Central memory CD8-positive, alpha-beta T cell (primary cell): ENCODE results near the gene MGRN1.
A peak's percentile ranks its signal among the peaks of the same experiment; 100 is the strongest.

Experiments
- ATAC-seq: fragments of 150-1000 bp; cut with Tn5 transposase; replicated peaks from 2 replicates; pipeline ENCODE4 v1.10.0; 2022; ENCODE audit warnings: mild to moderate bottlenecking, moderate FRiP score, moderate number of reproducible peaks; ENCODE audit not compliant: poor library complexity, severe bottlenecking; ENCODE audit errors: extremely low read depth
- DNase-seq, 2 donors: peaks; one replicate each; pipeline ENCODE4 v3.0.0; 2021; ENCODE audit warnings: low spot score in 2 of 2
- H3K27ac Mint-ChIP-seq: one replicate; pipeline ENCODE4 v1.8.0; 2022; ENCODE audit warnings: low read depth, mild to moderate bottlenecking, moderate library complexity, mixed read lengths
- H3K27me3 Mint-ChIP-seq: one replicate; pipeline ENCODE4 v1.8.0; 2022; ENCODE audit warnings: mixed read lengths
- H3K36me3 Mint-ChIP-seq: one replicate; pipeline ENCODE4 v1.8.0; 2022; ENCODE audit warnings: mild to moderate bottlenecking, moderate library complexity, mixed read lengths; ENCODE audit not compliant: insufficient read depth
- H3K4me1 Mint-ChIP-seq: one replicate; pipeline ENCODE4 v1.8.0; 2022; ENCODE audit warnings: mixed read lengths
- H3K4me3 Mint-ChIP-seq: one replicate; pipeline ENCODE4 v1.8.0; 2022; ENCODE audit warnings: mild to moderate bottlenecking, moderate library complexity, mixed read lengths
- H3K9me3 Mint-ChIP-seq: one replicate; pipeline ENCODE4 v1.8.0; 2022; ENCODE audit warnings: mixed read lengths

Gene MGRN1

DNA sequence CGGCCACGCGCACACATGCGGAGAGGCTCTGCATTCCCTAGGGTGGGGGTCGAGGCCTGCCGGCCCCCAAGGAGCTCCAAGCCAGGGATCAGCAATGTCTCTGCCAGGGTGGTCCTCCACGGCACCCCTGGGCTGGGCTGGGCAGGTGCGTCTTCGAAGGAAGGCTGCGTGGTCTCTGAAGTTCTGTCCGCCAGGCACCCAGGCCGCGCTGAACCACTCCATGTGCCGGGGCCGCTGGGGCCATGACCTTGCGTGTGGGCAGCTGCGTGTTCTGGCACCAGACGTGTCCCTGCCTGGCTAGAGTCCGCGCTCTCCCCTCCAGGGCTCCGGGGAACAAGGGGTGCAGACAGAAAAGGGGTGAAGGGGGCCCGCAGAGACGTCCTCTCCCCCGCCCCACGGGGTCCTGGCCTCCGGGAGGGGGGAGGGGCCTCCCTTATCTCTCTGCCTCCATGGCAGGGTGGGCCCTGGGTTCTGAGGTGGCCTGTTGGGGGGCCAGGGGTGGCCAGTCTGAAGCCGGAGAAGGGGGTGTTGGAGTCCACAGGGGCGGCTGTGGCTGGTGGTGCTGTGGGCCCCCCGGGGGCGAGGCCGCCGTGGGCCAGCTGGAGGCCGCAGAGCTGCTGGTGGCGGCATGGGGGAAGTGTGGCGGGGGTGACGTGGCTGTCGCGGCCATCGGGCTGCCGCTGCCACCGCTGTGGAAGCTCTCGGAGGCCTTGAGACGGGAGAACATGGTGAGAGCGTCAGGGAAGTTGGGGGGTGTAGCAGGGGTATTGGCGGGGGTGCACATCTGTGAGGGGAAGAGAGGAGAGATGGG, 15.2 kb upstream of the MGRN1 start:
- H3K27ac Mint-ChIP-seq = no peak overlapping the region
- H3K27me3 Mint-ChIP-seq = no peaks in the 10 kb centered on the region
- DNase-seq (no peak), ATAC-seq (no peak)
- no peak overlapping the region for H3K4me3 Mint-ChIP-seq
- H3K36me3 Mint-ChIP-seq = peaks cover 11% of the 10 kb centered on the region
- H3K4me1 Mint-ChIP-seq = no peaks in the 10 kb centered on the region
- H3K9me3 Mint-ChIP-seq = no peaks in the 10 kb centered on the region

DNA sequence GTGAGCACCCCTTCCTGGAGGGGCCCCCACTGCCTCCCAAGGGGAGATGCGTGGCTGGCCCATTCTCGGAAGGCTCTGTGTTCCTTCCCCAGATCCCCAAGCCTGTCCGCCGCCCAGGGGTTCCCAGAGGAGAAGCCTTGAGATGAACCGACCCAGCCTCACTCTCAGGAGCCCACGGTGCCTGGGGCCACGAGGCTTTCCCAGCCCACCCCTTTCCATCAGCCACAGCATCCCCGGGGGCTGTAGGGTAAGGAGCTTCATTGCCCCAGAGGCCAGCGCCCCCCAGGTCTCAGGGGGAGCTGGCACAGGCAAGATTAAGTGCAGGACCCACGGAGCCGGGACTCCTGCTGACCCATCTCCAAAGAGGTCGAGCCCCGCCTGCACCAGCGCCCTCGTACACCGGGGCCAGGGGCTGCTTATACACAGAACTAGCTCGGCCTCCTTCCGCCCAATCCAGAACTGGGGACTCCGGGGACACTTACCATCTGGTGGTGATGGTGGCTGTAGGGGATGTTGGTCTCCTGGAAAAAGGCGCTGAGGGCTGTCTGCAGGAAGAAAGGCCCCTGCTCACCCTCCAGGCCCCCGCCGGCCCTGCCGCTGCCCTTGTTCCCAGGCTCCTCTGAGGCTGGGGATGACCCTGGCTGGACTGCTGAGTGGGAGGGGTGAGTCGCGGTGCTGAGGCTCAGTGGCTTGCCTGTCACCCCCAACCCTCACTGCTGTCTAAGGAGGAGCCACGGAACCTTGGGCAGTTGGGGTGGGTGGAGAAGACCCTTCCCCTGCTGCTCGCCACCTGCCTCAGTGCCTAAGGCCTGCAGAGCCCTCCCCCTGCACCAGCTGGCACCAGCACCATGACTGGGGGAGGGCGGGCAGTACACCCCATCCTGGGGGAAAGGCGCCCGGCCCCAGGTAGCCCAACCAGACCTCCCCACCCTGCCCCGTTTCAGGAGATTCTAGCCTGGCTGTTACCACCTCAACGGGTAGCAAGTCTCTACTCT, 14.3 kb upstream of the MGRN1 start:
- Mint-ChIP-seq H3K27ac (no peak overlapping the region), H3K4me3 (no peak overlapping the region), H3K9me3 (no peaks in the 10 kb centered on the region), H3K36me3 (peaks cover 14% of the 10 kb centered on the region), H3K27me3 (no peaks in the 10 kb centered on the region), H3K4me1 (no peaks in the 10 kb centered on the region)
- no peak for DNase-seq
- no peak for ATAC-seq

- Mint-ChIP-seq H3K36me3 (peaks cover 18% of the 10 kb centered on the region), H3K4me1 (peaks cover 10% of the 10 kb centered on the region), H3K27me3 (no peaks in the 10 kb centered on the region), H3K9me3 (no peaks in the 10 kb centered on the region), H3K27ac (no peak overlapping the region), H3K4me3 (no peak overlapping the region)
- no peak for DNase-seq
- no peak for ATAC-seq
Measured at GRCh38 chr16:4611337-4612021, 13.1 kb upstream of the MGRN1 start.

- ATAC-seq (no peak), DNase-seq (no peak)
- Mint-ChIP-seq H3K9me3 (no peaks in the 10 kb centered on the region), H3K4me1 (peaks cover 13% of the 10 kb centered on the region), H3K27me3 (no peaks in the 10 kb centered on the region), H3K27ac (no peak overlapping the region), H3K36me3 (peaks cover 13% of the 10 kb centered on the region), H3K4me3 (peak overlapping the region; percentile 68)
Measured at GRCh38 chr16:4612474-4612931, 12.1 kb upstream of the MGRN1 start.

DNA sequence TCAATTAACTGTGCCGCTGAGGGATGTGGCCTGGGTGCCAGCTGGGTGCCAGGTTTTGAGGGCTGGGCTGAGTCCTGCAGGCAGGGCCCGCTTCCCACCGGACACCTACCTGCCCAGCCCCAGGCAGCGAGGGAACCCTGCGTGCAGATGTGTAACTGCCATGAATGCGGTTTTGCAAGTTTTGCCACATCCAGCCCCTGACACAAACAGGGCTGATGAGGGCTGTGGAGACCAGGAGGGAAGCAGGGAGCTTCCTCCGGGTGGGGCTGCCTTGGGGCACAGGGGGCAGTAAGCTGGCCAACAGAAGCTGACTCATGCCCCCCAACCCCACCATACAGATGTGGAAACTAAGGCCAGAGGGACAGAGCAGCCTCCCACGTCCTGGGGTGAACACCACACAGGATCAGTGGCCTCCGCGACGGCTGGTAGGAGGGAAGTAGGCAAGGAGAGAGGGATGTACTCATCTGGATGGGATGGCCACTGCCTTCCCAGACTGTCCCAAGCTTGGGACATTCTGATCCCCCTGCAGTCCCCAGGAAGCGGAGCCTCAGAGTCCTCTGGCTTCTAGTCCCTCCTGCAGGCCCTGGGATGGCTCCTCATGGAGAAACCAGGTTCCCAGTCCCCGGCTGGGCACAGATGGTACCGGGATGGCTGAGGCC, 11.5 kb upstream of the MGRN1 start:
- ATAC-seq (no peak), DNase-seq (no peak)
- H3K4me3 Mint-ChIP-seq = peak overlapping the region; percentile 68
- peaks cover 13% of the 10 kb centered on the region for H3K4me1 Mint-ChIP-seq
- H3K27ac Mint-ChIP-seq = no peak overlapping the region
- H3K36me3 Mint-ChIP-seq = peaks cover 11% of the 10 kb centered on the region
- H3K9me3 Mint-ChIP-seq = no peaks in the 10 kb centered on the region
- no peaks in the 10 kb centered on the region for H3K27me3 Mint-ChIP-seq

DNA sequence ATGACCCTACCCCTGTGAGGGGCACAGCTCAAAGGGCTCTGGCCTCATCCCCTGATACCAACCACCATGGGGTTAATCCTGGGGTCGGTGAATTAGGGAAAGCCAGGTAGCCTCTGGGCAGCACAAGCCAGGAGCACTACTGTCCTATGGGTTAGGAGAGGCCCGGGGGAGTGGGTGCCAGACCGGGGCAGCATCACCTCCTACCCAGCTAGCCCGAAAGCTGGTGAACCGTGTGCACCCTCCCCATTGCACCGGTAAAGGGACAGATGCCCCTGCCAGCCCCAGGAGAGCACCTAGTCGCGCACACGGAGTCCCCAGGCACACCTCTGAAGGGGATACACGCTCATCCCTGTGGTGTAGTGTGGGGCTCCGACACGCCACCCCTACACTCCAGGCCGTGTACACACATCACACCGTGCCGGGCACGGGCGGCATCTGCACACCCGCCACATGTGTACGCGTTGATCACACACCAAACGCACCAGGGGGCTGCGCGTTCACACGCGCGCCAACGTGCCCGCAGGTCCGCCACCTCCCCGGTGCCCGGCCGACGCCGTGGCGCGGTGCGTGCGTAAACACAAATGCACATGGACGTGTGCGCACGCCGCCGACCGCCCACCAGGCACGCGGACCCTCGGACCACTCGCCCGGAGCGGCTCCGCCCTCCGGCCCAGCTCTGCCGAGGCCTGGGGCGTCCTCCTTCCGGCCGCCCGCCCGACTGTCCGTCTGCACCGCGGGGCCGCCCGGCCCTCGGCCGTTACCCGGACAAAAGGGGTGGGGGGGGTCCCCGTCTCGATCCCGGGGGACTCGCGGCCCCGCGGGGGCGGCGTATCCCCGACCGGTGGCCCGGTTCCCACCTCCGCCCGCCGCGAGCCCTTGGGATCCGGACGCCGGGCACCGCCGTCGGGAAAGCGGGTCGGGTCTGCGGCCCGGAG, 10.7 kb upstream of the MGRN1 start:
- peak overlapping the region; percentile 94 for H3K4me3 Mint-ChIP-seq
- H3K27me3 Mint-ChIP-seq = no peaks in the 10 kb centered on the region
- ATAC-seq (no peak), DNase-seq (no peak)
- H3K4me1 Mint-ChIP-seq = peaks cover 13% of the 10 kb centered on the region
- H3K9me3 Mint-ChIP-seq = no peaks in the 10 kb centered on the region
- H3K27ac Mint-ChIP-seq = no peak overlapping the region
- peaks cover 9% of the 10 kb centered on the region for H3K36me3 Mint-ChIP-seq

- H3K36me3 Mint-ChIP-seq = peaks cover 9% of the 10 kb centered on the region
- peak; percentile 48 to 49 for DNase-seq
- ATAC-seq = peak; percentile 31
- peaks cover 13% of the 10 kb centered on the region for H3K4me1 Mint-ChIP-seq
- no peaks in the 10 kb centered on the region for H3K27me3 Mint-ChIP-seq
- H3K27ac Mint-ChIP-seq = peak within 1 kb of the TSS; percentile 95
- peak within 1 kb of the TSS; percentile 94 for H3K4me3 Mint-ChIP-seq
- H3K9me3 Mint-ChIP-seq = no peaks in the 10 kb centered on the region
Measured at GRCh38 chr16:4614571-4615383, 9.8 kb upstream of the MGRN1 start, which contains the start of gene UBALD1. Gene UBALD1, minus strand, starts transcription at chr16:4614888. Its CDS starts 91 bp downstream, at chr16:4614797.

GRCh38 chr16:4615384-4616046, 9.1 kb upstream of the MGRN1 start:
- H3K9me3 Mint-ChIP-seq = no peaks in the 10 kb centered on the region
- peak overlapping the region; percentile 94 for H3K4me3 Mint-ChIP-seq
- no peaks in the 10 kb centered on the region for H3K27me3 Mint-ChIP-seq
- peak overlapping the region; percentile 95 for H3K27ac Mint-ChIP-seq
- ATAC-seq (peak; percentile 10), DNase-seq (no peak)
- peaks cover 9% of the 10 kb centered on the region for H3K36me3 Mint-ChIP-seq
- H3K4me1 Mint-ChIP-seq = peaks cover 13% of the 10 kb centered on the region

DNA sequence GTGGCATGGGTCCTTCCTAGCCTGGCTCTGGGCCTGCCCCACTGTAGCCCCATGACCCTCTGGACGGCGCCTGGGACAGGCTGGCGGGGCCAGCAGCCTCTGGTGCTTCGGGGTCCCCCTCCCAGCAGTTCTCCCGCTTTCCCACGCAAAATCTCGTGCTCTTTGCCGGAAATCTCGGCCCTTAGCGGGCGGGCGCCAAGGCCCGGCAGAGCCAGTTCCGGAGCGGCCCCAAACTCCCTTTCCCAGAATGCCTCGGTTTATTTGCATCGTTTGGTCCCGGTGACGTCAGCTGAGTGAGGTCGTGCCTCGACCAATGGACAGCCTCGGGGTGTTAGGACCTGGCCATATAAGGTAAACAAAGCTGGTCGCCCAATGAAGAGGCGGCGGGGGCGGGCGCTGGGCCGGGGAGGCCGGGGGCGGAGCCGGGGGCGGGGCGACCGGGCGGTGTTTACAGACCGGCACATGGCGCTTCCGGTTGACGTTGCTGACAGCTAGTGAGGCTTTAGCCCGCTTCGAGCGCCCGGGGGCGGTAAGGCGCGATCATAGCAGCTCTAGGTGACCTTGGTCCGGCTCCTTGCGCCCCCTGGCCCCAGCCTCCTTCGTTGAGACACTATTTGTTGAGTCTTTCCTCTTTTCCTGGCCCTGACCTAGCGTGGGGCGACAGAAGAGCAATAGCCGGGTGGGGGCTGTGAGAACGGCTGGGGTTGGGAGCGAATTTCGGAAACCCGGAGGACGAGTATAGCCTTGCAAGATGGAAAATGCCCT, 8.4 kb upstream of the MGRN1 start:
- peak overlapping the region; percentile 95 for H3K27ac Mint-ChIP-seq
- H3K4me1 Mint-ChIP-seq = peaks cover 13% of the 10 kb centered on the region
- DNase-seq = peak; percentile 87 to 98
- peak; percentile 95 for ATAC-seq
- peaks cover 9% of the 10 kb centered on the region for H3K36me3 Mint-ChIP-seq
- peak overlapping the region; percentile 94 for H3K4me3 Mint-ChIP-seq
- no peaks in the 10 kb centered on the region for H3K9me3 Mint-ChIP-seq
- H3K27me3 Mint-ChIP-seq = no peaks in the 10 kb centered on the region

GRCh38 chr16:4617880-4618279, 6.7 kb upstream of the MGRN1 start:
- H3K27me3 Mint-ChIP-seq = no peaks in the 10 kb centered on the region
- ATAC-seq = no peak
- no peak for DNase-seq

More at GRCh38 chr16:4617880-4618279, 6.7 kb upstream of the MGRN1 start:
- Mint-ChIP-seq H3K27ac (no peak overlapping the region), H3K9me3 (no peaks in the 10 kb centered on the region), H3K4me3 (no peak overlapping the region), H3K36me3 (peaks cover 8% of the 10 kb centered on the region), H3K4me1 (peaks cover 13% of the 10 kb centered on the region)
